Measurements from ENCODE around the gene MRPL41.

MRPL41 gene

DNA sequence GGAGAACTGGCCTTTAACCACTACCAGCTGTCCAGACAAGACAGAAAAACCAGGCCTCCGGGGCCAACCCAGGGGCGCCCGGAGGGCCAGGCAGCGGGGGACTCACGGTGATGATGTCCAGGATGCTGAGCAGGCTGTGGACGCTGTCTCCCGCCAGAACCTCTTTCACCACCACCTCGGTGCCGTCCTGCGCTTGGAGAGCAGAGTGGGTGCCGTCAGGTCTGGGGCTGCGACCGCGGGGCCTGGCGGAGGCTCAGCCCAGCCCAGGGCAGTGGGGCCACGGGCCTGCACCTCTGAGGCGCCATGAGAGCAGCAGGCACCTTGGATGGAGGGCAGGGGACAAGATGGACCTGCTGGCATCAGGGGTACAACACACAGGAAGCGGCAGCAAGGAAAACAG lies 11.1 kb upstream of the MRPL41 start:
- DNase-seq (ENCODE audit: extremely low read depth, low read depth): no peak
- no peak overlapping the region for H3K4me3 ChIP-seq (replicated peaks; ENCODE audit: low read depth, low read length)
- TF ChIP-seq, protein P1, sequence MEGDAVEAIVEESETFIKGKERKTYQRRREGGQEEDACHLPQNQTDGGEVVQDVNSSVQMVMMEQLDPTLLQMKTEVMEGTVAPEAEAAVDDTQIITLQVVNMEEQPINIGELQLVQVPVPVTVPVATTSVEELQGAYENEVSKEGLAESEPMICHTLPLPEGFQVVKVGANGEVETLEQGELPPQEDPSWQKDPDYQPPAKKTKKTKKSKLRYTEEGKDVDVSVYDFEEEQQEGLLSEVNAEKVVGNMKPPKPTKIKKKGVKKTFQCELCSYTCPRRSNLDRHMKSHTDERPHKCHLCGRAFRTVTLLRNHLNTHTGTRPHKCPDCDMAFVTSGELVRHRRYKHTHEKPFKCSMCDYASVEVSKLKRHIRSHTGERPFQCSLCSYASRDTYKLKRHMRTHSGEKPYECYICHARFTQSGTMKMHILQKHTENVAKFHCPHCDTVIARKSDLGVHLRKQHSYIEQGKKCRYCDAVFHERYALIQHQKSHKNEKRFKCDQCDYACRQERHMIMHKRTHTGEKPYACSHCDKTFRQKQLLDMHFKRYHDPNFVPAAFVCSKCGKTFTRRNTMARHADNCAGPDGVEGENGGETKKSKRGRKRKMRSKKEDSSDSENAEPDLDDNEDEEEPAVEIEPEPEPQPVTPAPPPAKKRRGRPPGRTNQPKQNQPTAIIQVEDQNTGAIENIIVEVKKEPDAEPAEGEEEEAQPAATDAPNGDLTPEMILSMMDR (IDR thresholded peaks at IDR 0.05; ENCODE audit: low read depth, low read length, missing control alignments): no peak

DNA sequence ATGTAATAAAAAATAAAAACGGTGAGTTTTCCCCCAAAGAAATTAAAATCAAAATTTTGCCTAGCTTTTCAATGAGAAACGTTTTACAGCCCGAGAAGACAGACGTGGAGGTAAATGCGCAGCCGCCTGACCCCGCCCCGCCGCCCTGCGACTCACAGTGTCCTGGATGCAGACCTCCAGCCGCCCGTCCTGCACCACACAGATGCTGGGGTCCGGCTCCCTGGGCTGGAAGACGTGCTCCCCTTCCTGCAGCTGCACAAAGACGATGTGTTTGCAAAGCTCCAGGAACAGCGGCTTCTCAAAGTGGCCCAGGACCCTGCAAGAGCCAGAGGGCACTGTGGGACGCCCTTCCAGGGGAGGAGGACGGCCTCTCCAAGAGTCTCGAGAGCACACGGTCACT lies 9.2 kb upstream of the MRPL41 start:
- H3K4me3 ChIP-seq (replicated peaks; ENCODE audit: low read depth, low read length): no peak overlapping the region
- TF ChIP-seq, protein P1 (IDR thresholded peaks at IDR 0.05; ENCODE audit: low read depth, low read length, missing control alignments): no peak
- no peak for DNase-seq (ENCODE audit: extremely low read depth, low read depth)

DNA sequence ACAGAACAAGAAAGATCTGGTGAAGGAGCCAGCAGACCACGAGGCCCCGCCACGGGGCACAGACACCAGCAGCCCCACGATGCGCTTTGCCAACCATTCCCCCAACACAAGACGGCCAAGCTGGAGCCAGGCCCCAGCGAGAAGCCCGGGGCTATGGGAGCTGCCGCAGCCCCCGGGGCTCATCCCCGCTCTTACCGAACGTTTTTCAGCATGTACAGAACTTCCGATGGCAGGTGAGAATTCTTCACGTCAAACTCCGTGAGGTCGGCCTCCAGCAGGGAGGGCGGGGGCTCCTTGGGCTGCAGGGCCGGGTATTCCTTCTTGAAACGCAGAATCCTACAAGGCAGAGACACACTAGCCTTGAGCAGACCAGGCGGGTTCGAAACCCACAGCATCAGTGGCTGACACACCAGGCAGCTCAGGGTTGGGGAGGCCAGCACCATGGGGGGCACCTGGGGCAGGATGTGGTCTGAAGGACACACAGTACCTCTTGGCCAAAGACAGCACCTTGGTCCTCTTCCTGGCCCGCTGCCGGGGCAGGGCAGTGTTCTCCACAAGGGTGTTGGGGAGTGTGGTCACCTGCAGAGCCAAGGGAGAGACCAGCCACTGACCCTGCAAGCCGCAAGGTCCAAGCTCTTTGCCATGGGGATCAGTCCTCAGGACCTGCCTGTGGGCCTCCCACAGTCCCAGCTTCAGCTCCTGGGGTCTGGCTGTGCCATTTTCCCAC lies 8.3 kb upstream of the MRPL41 start:
- no peak for DNase-seq (ENCODE audit: extremely low read depth, low read depth)
- H3K4me3 ChIP-seq (replicated peaks; ENCODE audit: low read depth, low read length): no peak overlapping the region
- TF ChIP-seq, protein P1 (IDR thresholded peaks at IDR 0.05; ENCODE audit: low read depth, low read length, missing control alignments): no peak

DNA sequence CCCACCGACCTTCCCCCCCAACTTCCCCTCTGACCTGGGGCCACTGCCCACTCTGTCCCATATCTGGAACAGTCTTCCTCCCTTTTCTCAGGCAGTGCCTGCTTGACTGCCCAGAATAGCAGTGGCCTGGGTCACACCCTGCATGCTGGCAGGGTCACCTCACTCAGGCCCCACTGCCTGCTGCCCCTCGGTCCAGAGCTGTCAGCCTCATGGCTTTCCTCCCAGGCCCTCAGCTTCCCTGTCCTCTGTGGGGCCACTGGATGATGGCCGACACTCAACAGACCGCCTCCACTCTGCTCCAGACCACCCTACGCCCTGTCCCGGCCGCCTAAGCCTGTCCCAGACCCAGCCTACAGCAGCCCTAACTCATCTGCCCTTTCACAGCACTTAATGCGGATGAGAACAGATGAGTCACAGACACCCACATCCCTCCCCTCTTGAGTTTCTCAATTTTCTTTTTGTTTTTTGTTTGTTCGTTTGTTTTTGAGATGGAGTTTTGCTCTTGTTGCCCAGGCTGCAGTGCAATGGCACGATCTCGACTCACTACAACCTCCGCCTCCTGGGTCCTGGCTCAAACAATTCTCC lies 7.4 kb upstream of the MRPL41 start:
- H3K4me3 ChIP-seq (replicated peaks; ENCODE audit: low read depth, low read length): no peak overlapping the region
- TF ChIP-seq, protein P1 (IDR thresholded peaks at IDR 0.05; ENCODE audit: low read depth, low read length, missing control alignments): no peak
- DNase-seq (ENCODE audit: extremely low read depth, low read depth): no peak

DNA sequence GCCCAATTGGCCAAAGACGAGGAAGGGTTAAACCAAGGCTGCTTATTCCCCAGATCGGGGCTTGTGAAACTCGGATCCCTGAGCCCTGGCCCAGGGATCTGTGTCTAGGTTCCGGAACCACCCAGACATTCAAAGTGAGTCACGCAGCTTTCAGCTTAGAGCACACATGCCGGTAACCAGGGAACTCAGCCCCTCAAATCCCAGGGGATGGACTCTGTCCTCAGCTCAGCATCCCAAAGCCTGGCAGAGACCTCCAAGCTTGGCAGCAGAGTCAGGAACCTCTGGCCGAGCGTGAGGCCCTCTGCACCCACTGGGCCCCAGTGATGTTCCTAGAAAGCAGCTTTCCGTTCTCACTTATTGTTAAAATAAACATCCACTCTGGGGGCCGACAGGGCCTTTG lies 6.6 kb upstream of the MRPL41 start:
- H3K4me3 ChIP-seq (replicated peaks; ENCODE audit: low read depth, low read length): no peak overlapping the region
- TF ChIP-seq, protein P1 (IDR thresholded peaks at IDR 0.05; ENCODE audit: low read depth, low read length, missing control alignments): no peak
- DNase-seq (ENCODE audit: extremely low read depth, low read depth): no peak

DNA sequence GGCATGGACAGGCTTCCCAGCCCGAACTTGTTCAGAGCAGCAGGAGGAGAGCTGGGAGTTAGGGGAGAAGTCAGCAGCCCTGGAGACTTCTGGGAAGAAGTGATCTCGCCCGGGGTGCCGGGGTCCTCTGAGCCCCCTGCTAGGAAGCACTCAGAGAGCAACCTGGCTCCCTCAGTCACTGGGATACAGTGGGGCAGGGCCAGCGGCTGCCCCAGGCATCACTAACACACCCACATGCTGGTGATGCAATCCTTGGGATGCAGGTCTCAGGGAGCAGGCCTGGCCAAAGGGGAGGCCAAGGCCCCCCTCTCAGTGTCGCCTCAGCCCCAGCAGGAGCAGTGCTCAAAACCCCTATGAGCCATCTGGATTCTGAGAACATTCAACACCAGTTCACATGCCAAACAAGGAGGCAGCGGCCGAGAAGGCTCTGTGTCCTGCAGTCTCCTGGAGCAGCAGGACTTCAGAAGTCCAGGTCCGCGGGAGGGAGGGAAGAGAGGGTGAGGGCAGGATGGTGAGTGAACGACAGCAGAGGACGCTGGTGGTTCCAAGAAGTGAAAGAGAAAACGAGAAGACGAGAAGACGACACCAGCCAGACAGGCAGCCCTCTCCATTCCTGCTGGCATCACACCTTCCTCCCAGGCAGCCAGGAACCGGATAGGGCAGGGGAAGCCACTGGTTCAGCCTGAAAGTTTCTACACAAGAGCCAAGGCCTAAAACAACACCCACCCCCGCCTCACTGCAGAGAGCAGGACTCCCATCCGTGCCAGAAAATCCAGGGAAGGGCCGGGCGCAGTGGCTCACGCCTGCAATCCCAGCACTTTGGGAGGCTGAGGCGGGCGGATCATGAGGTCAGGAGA lies 3.8 kb upstream of the MRPL41 start:
- TF ChIP-seq, protein P1 (IDR thresholded peaks at IDR 0.05; ENCODE audit: low read depth, low read length, missing control alignments): no peak
- no peak for DNase-seq (ENCODE audit: extremely low read depth, low read depth)
- H3K4me3 ChIP-seq (replicated peaks; ENCODE audit: low read depth, low read length): no peak overlapping the region

Measured in HFF-Myc (cell line).